ENCODE measurements around the gene LRRC3B.

- no peak for TF ChIP-seq POLR2A (IDR thresholded peaks at IDR 0.05)
- TF ChIP-seq CTCF (IDR thresholded peaks at IDR 0.05) = no peak
Observed at GRCh38 chr3:26708501-26708900, 85.9 kb downstream of the LRRC3B start.
